ENCODE measurements around the gene POU6F2. TPM values are rescaled to one million over a fixed set of nuclear protein-coding genes. Genes with fewer than 3 reads are reported as not detected.

POU6F2 gene
- polyA plus RNA-seq, 2 of the 4 experiments (the other 2 are of a cell fraction) = not detected

DNA sequence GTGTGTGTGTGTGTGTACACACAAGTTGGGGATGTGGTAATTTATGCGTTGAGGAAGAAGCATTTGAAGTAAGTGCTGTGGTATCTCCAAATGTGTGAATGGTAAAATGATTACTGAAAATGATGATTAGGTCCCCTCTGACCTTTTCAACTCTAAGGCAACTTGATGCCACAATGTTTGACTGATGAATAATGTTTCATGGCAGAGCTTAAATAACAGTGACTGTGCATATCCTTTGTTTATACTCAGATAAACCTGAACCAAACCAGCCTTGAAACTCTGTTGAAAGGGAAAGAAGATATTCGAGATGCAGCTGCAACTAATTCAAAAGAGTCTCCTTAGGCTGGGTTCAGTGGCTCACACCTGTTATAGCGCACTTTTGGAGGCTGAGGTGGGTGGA lies 523.6 kb downstream of the POU6F2 start:
- Histone ChIP-seq H3K9me3 (no peaks in the 10 kb centered on the region), H3K4me3 (no peak overlapping the region), H3K4me2 (no peak overlapping the region), H3K27ac (no peak overlapping the region), H3K4me1 (peaks cover 7% of the 10 kb centered on the region; the same call in 1 of the 3 replicates)
- no peak for ATAC-seq
- WGBS (ENCODE audit: missing lambda C conversion rate) = 38% methylated on average over 3 of the region's 3 CpGs
- ChIA-PET CTCF (interaction anchor here (1.0 kb wide), 1 partner anchor 705 kb away, joined by 3 read pairs; no protein-coding TSS in a partner anchor), POLR2A (no interaction called here)
- FAIRE-seq = no peak
- no peak for DNase-seq (ENCODE audit: low read depth in 1 of 2, low spot score in 1 of 2)
- TF ChIP-seq MAFK (IDR thresholded peaks at IDR 0.05; ENCODE audit: partially characterized antibody) (peak; percentile 22), FOXS1 (CRISPR knock-in tag; IDR thresholded peaks at IDR 0.05) (no peak)

DNA sequence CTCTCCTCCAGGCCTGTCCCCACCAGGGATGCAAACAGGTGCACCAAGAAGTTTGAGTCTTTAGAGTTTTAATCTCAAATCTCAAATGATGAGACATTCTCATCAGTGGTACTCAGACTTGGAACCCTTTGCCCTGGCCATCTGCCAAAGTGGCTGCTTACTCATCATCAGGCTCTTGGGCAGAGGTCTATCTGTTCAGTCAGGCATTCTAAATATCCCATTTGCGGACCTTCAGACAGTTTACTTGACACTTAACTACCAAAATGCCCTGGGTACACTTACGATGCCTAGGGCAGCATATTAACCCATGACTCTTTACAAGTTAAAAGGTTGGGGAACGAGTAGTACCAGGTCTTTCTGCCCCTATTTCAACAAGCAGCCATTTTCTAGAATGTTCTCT lies 527.3 kb downstream of the POU6F2 start:
- POLR2A ChIA-PET = no interaction called here
- CTCF ChIA-PET = no interaction called here
- H3K9me3 ChIP-seq = no peaks in the 10 kb centered on the region
- H3K4me1 ChIP-seq = peaks cover 7% of the 10 kb centered on the region; the same call in 1 of the 3 replicates
- ATAC-seq (peak; percentile 58 to 76; a peak in 4 of 6 replicates), FAIRE-seq (no peak), DNase-seq (ENCODE audit: low read depth in 1 of 2, low spot score in 1 of 2) (peak in 1 of 2 experiments; percentile 52)
- no peak overlapping the region for H3K4me3 ChIP-seq
- peak overlapping the region; percentile 24 for H3K4me2 ChIP-seq
- 4% methylated on average over 3 of the region's 3 CpGs for WGBS (ENCODE audit: missing lambda C conversion rate)
- TF ChIP-seq MAZ (IDR thresholded peaks at IDR 0.05; ENCODE audit: borderline replicate concordance, low read depth, low read length) (no peak), CHD2 (IDR thresholded peaks at IDR 0.05; ENCODE audit: low read length, partially characterized antibody) (no peak), EP300 (IDR thresholded peaks at IDR 0.05) (no peak), HOXB5 (CRISPR knock-in tag; IDR thresholded peaks at IDR 0.05) (no peak), RCOR1 (IDR thresholded peaks at IDR 0.05; ENCODE audit: low read depth, low read length) (no peak), ZNF302 (CRISPR knock-in tag; IDR thresholded peaks at IDR 0.05) (no peak), HDAC2 (IDR thresholded peaks at IDR 0.05) (no peak), JUN (IDR thresholded peaks at IDR 0.05) (no peak), KDM5A (IDR thresholded peaks at IDR 0.05) (no peak), FOXS1 (CRISPR knock-in tag; IDR thresholded peaks at IDR 0.05) (no peak), CEBPB (IDR thresholded peaks at IDR 0.05) (no peak), KDM1A (IDR thresholded peaks at IDR 0.05; ENCODE audit: low read depth) (no peak)
- TF ChIP-seq, protein P1, sequence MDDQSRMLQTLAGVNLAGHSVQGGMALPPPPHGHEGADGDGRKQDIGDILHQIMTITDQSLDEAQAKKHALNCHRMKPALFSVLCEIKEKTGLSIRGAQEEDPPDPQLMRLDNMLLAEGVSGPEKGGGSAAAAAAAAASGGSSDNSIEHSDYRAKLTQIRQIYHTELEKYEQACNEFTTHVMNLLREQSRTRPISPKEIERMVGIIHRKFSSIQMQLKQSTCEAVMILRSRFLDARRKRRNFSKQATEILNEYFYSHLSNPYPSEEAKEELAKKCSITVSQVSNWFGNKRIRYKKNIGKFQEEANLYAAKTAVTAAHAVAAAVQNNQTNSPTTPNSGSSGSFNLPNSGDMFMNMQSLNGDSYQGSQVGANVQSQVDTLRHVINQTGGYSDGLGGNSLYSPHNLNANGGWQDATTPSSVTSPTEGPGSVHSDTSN (IDR thresholded peaks at IDR 0.05) = no peak
- TF ChIP-seq, protein P2, sequence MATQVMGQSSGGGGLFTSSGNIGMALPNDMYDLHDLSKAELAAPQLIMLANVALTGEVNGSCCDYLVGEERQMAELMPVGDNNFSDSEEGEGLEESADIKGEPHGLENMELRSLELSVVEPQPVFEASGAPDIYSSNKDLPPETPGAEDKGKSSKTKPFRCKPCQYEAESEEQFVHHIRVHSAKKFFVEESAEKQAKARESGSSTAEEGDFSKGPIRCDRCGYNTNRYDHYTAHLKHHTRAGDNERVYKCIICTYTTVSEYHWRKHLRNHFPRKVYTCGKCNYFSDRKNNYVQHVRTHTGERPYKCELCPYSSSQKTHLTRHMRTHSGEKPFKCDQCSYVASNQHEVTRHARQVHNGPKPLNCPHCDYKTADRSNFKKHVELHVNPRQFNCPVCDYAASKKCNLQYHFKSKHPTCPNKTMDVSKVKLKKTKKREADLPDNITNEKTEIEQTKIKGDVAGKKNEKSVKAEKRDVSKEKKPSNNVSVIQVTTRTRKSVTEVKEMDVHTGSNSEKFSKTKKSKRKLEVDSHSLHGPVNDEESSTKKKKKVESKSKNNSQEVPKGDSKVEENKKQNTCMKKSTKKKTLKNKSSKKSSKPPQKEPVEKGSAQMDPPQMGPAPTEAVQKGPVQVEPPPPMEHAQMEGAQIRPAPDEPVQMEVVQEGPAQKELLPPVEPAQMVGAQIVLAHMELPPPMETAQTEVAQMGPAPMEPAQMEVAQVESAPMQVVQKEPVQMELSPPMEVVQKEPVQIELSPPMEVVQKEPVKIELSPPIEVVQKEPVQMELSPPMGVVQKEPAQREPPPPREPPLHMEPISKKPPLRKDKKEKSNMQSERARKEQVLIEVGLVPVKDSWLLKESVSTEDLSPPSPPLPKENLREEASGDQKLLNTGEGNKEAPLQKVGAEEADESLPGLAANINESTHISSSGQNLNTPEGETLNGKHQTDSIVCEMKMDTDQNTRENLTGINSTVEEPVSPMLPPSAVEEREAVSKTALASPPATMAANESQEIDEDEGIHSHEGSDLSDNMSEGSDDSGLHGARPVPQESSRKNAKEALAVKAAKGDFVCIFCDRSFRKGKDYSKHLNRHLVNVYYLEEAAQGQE (IDR thresholded peaks at IDR 0.05) = no peak
- H3K27ac ChIP-seq = no peak overlapping the region

DNA sequence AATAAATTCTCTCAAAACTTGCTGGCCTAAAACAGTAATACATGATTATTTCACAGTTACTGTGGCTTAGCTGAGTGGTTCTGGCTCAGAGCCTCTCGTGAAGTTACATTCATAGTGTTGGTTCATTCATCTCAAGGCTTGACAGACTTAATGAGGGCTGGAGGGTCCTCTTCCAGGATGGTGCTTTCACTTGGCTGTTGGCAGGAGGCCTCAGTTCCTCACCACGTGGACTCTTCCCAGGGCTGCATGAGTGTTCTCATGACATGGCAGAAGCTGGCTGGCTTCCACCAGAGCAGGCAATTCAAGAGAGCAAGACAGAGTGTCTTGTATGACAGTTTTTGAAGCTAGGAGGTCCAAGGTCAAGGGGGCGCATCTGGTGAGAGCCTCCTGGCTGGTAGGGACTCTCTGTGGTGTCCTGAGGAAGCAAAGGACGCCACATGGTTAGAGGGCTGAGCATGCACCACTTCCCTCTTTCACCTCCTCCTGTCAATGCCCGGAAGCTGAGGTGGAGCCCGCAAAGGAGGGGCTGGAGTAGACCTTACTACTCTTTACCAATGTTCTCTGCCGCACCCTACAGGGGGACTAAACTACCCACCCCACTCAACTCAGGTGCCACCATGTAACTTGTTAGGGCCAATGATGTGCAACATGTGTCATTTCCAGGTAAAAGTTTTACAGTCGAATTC lies 530.3 kb downstream of the POU6F2 start:
- Histone ChIP-seq H3K27ac (no peak overlapping the region), H3K9me3 (no peaks in the 10 kb centered on the region), H3K4me2 (no peak overlapping the region), H3K4me3 (no peak overlapping the region), H3K4me1 (peaks cover 7% of the 10 kb centered on the region; the same call in 1 of the 3 replicates)
- 68% methylated on average over 8 of the region's 8 CpGs for WGBS (ENCODE audit: missing lambda C conversion rate)
- no peak for DNase-seq (ENCODE audit: low read depth in 1 of 2, low spot score in 1 of 2)
- no peak for ATAC-seq
- CTCF ChIA-PET = no interaction called here
- no peak for TF ChIP-seq ZSCAN20 (CRISPR knock-in tag; IDR thresholded peaks at IDR 0.05)
- TF ChIP-seq RCOR1 (IDR thresholded peaks at IDR 0.05; ENCODE audit: low read depth, low read length) = no peak
- TF ChIP-seq RAD21 (conservative IDR thresholded peaks at IDR 0.05 in 1 of 2, IDR thresholded peaks at IDR 0.05 in 1 of 2) = no peak
- TF ChIP-seq FOSB (CRISPR knock-in tag; IDR thresholded peaks at IDR 0.05) = no peak
- TF ChIP-seq, protein P3, sequence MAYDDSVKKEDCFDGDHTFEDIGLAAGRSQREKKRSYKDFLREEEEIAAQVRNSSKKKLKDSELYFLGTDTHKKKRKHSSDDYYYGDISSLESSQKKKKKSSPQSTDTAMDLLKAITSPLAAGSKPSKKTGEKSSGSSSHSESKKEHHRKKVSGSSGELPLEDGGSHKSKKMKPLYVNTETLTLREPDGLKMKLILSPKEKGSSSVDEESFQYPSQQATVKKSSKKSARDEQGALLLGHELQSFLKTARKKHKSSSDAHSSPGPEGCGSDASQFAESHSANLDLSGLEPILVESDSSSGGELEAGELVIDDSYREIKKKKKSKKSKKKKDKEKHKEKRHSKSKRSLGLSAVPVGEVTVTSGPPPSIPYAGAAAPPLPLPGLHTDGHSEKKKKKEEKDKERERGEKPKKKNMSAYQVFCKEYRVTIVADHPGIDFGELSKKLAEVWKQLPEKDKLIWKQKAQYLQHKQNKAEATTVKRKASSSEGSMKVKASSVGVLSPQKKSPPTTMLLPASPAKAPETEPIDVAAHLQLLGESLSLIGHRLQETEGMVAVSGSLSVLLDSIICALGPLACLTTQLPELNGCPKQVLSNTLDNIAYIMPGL (CRISPR knock-in tag; IDR thresholded peaks at IDR 0.05; ENCODE audit: borderline replicate concordance) = no peak
- TF ChIP-seq BHLHE40 (IDR thresholded peaks at IDR 0.05; ENCODE audit: low read depth, low read length) = no peak
- no peak for TF ChIP-seq CBX2 (IDR thresholded peaks at IDR 0.05; ENCODE audit: borderline replicate concordance, low read depth)
- no peak for TF ChIP-seq HOXB13 (CRISPR knock-in tag; IDR thresholded peaks at IDR 0.05; ENCODE audit: low read depth)
- TF ChIP-seq, protein P2 (IDR thresholded peaks at IDR 0.05) = no peak
- no peak for FAIRE-seq
- POLR2A ChIA-PET = no interaction called here
